AG09319 (cell line): Measurements from ENCODE around the gene ABHD5.

Experiments used
- DNase-seq: peaks from one replicate; pipeline ENCODE4 v3.0.0-alpha.2; 2010; ENCODE audit warnings: low read depth; ENCODE audit errors: extremely low read depth
- CTCF ChIP-seq: IDR thresholded peaks from 2 replicates; pipeline ENCODE4 v1.5.1; 2011; ENCODE audit warnings: low read depth, mild to moderate bottlenecking, inconsistent platforms, low read length, moderate library complexity

The ABHD5 gene

GRCh38 chr3:43759938-43760337 is 69.2 kb downstream of the ABHD5 start:
- no peak for DNase-seq
- no peak for TF ChIP-seq CTCF

- no peak for DNase-seq
- TF ChIP-seq CTCF: no peak
Measured at GRCh38 chr3:43760938-43761337, 70.2 kb downstream of the ABHD5 start.

DNA sequence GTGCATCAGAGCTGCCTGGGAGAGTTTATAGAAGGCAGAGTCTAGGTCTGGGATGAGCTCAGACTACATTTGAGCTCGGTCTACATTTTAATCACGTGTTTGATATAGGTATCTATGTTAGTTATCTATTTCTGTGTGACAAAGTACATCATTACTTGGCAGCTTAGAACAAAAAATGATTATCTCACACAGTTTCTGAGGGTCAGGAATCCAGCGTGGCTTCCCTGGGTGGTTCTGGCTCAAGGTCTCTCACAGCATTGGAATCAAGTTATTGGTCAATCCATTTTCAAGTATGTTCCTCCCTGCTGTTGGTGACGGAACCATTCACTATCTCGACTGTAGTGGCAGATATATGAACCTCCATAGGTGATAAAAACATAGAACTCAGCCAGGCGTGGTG is 71.7 kb downstream of the ABHD5 start:
- TF ChIP-seq CTCF: no peak
- DNase-seq: no peak

- no peak for TF ChIP-seq CTCF
- no peak for DNase-seq
Measured at GRCh38 chr3:43764056-43764455, 73.3 kb downstream of the ABHD5 start.

DNA sequence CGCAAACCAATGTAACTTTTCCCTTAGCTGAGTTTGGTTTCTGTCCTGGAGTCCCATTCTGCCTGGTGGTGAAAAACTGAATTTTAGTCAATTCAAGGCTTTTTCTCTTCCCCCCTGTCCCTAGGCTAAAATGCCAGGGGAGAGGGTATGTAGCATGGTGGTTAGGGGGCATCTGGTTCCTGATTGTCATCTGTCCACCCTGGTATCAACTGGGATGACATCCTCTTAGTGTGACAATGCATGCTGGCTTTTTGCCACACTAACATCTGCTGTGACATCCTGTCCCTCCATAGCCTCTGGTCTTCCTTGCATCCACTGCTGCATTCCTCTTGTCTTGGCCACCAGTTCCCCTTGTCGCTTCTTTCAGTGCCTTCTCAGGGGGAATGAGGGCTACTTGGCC is 73.7 kb downstream of the ABHD5 start:
- TF ChIP-seq CTCF: no peak
- DNase-seq: no peak

DNA sequence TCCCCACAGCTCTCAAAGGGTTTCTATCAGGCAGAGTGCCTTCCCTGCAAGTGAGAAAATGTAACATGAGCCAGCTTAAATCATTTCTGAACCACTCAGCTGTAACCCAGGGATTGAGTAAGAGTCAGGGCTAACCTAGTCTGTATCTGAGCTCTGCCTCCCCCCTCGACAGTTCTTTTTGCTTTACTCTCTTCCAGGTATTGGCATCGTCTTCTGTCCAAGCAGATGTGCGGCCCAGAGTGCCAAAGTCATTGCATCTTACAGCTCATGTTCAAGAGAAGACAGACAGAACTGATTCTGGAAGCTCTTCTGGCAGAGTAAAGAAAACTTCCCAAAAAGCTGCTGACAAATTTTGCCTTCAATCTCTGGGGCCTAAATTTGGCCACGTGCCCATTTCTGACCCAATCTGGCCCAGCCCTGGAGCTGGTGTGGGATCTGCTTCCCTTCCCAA is 74.8 kb downstream of the ABHD5 start:
- no peak for DNase-seq
- TF ChIP-seq CTCF: no peak

DNA sequence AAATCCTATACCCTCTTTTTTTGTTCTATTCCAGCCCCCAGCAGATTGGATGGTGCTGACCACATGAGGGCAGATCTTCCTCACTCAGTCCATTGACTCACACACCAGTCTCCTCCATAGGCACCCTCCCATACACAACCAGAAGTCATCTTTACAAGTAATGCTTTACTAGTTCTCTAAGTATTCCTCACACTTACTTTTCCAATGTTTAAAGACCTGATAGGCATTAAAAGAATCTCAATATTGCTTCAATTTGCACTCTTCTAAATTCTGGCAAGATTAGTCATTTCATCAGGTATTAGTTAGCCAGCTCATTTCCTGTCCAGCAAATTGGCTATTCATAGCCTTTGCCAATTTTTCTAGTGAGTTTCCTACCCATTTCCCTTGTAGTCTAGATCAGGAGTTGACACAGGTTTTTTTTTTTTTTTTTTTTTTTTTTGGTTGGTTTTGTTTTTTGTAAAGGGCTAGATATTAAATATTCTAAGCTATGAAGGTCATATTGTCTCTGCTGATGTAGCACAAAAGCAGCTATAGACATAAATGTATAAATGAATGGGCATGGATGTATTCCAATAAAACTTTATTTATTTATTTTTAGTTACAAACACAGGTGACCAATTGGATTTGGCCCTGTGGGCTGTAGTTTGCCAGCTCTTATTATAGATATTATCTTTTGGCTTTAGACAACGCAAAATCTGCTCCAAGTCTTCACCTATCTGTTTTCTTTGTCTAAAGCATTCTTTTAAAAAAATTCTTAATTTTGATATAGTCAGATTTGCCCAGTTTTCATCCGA is 76.1 kb downstream of the ABHD5 start:
- peak; percentile 6 for TF ChIP-seq CTCF
- no peak for DNase-seq
